ENCODE measurements around the gene C1orf35.

DNA sequence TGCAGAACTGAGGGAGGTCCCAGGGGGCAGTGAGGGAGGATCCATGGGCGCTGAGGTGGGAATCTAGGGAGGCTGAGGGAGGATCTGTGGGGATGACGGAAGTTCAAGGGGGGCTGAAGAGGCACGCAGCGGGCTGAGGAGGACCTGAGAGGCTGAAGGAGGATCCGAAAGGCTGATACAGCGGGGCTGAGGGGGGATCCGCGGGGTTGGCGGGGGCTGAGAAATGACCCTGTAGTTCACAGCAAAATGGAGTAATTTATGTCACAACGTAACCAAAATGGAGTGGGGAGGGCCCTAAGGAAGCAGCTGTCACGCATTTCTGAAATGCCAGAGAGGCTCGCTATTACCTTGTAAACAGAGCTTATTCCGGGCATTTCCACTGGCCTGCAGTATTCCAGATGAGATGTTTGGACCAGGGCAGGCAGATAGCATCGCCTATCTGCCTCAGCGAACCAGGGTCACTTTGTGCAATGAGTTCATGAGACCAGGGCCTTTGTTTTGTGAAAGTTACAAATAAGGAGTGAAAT is 6.9 kb upstream of the C1orf35 start:
- TF ChIP-seq EP300 (IDR thresholded peaks at IDR 0.05; ENCODE audit: borderline replicate concordance) (no peak), EGR1 (IDR thresholded peaks at IDR 0.05) (no peak), ZBTB7A (IDR thresholded peaks at IDR 0.05; ENCODE audit: low read depth) (no peak)
- TF ChIP-seq, protein P1, sequence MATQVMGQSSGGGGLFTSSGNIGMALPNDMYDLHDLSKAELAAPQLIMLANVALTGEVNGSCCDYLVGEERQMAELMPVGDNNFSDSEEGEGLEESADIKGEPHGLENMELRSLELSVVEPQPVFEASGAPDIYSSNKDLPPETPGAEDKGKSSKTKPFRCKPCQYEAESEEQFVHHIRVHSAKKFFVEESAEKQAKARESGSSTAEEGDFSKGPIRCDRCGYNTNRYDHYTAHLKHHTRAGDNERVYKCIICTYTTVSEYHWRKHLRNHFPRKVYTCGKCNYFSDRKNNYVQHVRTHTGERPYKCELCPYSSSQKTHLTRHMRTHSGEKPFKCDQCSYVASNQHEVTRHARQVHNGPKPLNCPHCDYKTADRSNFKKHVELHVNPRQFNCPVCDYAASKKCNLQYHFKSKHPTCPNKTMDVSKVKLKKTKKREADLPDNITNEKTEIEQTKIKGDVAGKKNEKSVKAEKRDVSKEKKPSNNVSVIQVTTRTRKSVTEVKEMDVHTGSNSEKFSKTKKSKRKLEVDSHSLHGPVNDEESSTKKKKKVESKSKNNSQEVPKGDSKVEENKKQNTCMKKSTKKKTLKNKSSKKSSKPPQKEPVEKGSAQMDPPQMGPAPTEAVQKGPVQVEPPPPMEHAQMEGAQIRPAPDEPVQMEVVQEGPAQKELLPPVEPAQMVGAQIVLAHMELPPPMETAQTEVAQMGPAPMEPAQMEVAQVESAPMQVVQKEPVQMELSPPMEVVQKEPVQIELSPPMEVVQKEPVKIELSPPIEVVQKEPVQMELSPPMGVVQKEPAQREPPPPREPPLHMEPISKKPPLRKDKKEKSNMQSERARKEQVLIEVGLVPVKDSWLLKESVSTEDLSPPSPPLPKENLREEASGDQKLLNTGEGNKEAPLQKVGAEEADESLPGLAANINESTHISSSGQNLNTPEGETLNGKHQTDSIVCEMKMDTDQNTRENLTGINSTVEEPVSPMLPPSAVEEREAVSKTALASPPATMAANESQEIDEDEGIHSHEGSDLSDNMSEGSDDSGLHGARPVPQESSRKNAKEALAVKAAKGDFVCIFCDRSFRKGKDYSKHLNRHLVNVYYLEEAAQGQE (IDR thresholded peaks at IDR 0.05; ENCODE audit: low read depth): no peak
- TF ChIP-seq, protein P2, sequence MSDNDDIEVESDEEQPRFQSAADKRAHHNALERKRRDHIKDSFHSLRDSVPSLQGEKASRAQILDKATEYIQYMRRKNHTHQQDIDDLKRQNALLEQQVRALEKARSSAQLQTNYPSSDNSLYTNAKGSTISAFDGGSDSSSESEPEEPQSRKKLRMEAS (IDR thresholded peaks at IDR 0.05): no peak

Measured in Ishikawa (cell line).